H9 (cell line): ENCODE results near the gene FBP2. TPM values are rescaled to one million over a fixed set of nuclear protein-coding genes. Genes with fewer than 3 reads are reported as not detected.

Experiments
- DNase-seq: peaks from one replicate; pipeline ENCODE4 v3.0.0-alpha.2; 2017
- H2AFZ ChIP-seq: one replicate; pipeline ENCODE4 v1.6.1; 2013; ENCODE audit warnings: mild to moderate bottlenecking, low read length, control low read depth, moderate library complexity
- H2AK5ac ChIP-seq: 2 replicates; pipeline ENCODE4 v1.6.1; 2013; ENCODE audit warnings: low read length, control low read depth, mixed read lengths; ENCODE audit not compliant: insufficient read length
- H2BK120ac ChIP-seq: one replicate; pipeline ENCODE4 v1.6.1; 2013; ENCODE audit warnings: low read depth, mild to moderate bottlenecking, low read length, control low read depth, inconsistent platforms; ENCODE audit not compliant: poor library complexity, severe bottlenecking
- H2BK12ac ChIP-seq: 2 replicates; pipeline ENCODE4 v1.6.1; 2013; ENCODE audit warnings: low read length, control low read depth, mixed read lengths, low read depth; ENCODE audit not compliant: insufficient read length
- H2BK15ac ChIP-seq: 2 replicates; pipeline ENCODE4 v1.6.1; 2013; ENCODE audit warnings: low read depth, low read length, control low read depth
- H2BK20ac ChIP-seq: one replicate; pipeline ENCODE4 v1.6.1; 2013; ENCODE audit warnings: low read depth, mild to moderate bottlenecking, low read length, control low read depth, inconsistent platforms; ENCODE audit not compliant: poor library complexity, severe bottlenecking
- H2BK5ac ChIP-seq: 2 replicates; pipeline ENCODE4 v1.6.1; 2013; ENCODE audit warnings: low read length, control low read depth, mixed read lengths; ENCODE audit not compliant: insufficient read length
- H3K14ac ChIP-seq: 2 replicates; pipeline ENCODE4 v1.6.1; 2013; ENCODE audit warnings: low read length, control low read depth; ENCODE audit not compliant: insufficient read depth
- H3K18ac ChIP-seq: 2 replicates; pipeline ENCODE4 v1.6.1; 2013; ENCODE audit warnings: low read depth, mild to moderate bottlenecking, mixed read lengths, low read length, control low read depth; ENCODE audit not compliant: insufficient read length
- H3K23ac ChIP-seq: 2 replicates; pipeline ENCODE4 v1.6.1; 2013; ENCODE audit warnings: low read length, control low read depth, mixed read lengths, low read depth; ENCODE audit not compliant: insufficient read length
- H3K23me2 ChIP-seq: 2 replicates; pipeline ENCODE4 v1.6.1; 2013; ENCODE audit warnings: low read depth, mild to moderate bottlenecking, mixed read lengths, low read length, control low read depth; ENCODE audit not compliant: insufficient read length, poor library complexity, severe bottlenecking
- H3K27ac ChIP-seq: 2 replicates; pipeline ENCODE4 v1.5.1; 2013; ENCODE audit warnings: low read length, control low read depth, mixed read lengths, low read depth; ENCODE audit not compliant: insufficient read length
- H3K27me3 ChIP-seq: 2 replicates; pipeline ENCODE4 v1.6.1; 2013; ENCODE audit warnings: low read length, control low read depth, inconsistent platforms; ENCODE audit not compliant: insufficient read depth
- H3K4ac ChIP-seq: 2 replicates; pipeline ENCODE4 v1.6.1; 2013; ENCODE audit warnings: low read depth, mild to moderate bottlenecking, control low read depth, inconsistent platforms, low read length, moderate library complexity
- H3K4me1 ChIP-seq: 2 replicates; pipeline ENCODE4 v1.6.1; 2013; ENCODE audit warnings: low read length, control low read depth, inconsistent platforms; ENCODE audit not compliant: insufficient read depth
- H3K4me2 ChIP-seq: 2 replicates; pipeline ENCODE4 v1.6.1; 2013; ENCODE audit warnings: low read length, control low read depth, mixed read lengths; ENCODE audit not compliant: insufficient read length, insufficient read depth
- H3K56ac ChIP-seq: 2 replicates; pipeline ENCODE4 v1.6.1; 2013; ENCODE audit warnings: low read depth, mild to moderate bottlenecking, mixed read lengths, low read length, control low read depth; ENCODE audit not compliant: insufficient read length
- H3K79me1 ChIP-seq: 2 replicates; pipeline ENCODE4 v1.6.1; 2013; ENCODE audit warnings: low read depth, mild to moderate bottlenecking, moderate library complexity, low read length, control low read depth, inconsistent platforms; ENCODE audit not compliant: insufficient read depth, poor library complexity, severe bottlenecking
- H3K79me2 ChIP-seq: 2 replicates; pipeline ENCODE4 v1.6.1; 2013; ENCODE audit warnings: low read length, control low read depth, inconsistent platforms; ENCODE audit not compliant: insufficient read depth
- H3K9ac ChIP-seq: 2 replicates; pipeline ENCODE4 v1.6.1; 2013; ENCODE audit warnings: low read length, control low read depth, mixed read lengths; ENCODE audit not compliant: insufficient read length; ENCODE audit errors: extremely low read depth
- H3K9me3 ChIP-seq: one replicate; pipeline ENCODE4 v1.6.1; 2013; ENCODE audit warnings: low read depth, low read length, inconsistent platforms; ENCODE audit not compliant: control insufficient read depth
- H3T11ph ChIP-seq: one replicate; pipeline ENCODE4 v1.6.1; 2013; ENCODE audit warnings: mild to moderate bottlenecking, low read length, control low read depth, inconsistent platforms
- H4K20me1 ChIP-seq: one replicate; pipeline ENCODE4 v1.6.1; 2013; ENCODE audit not compliant: control insufficient read depth, insufficient read length, insufficient read depth
- H4K5ac ChIP-seq: 2 replicates; pipeline ENCODE4 v1.6.1; 2013; ENCODE audit warnings: low read depth, mild to moderate bottlenecking, mixed read lengths, low read length, control low read depth; ENCODE audit not compliant: insufficient read length
- H4K8ac ChIP-seq: replicated peaks from 2 replicates; pipeline ENCODE4 v1.6.1; 2013; ENCODE audit warnings: low read length, control low read depth, mixed read lengths, low read depth; ENCODE audit not compliant: insufficient read length
- H4K91ac ChIP-seq: 2 replicates; pipeline ENCODE4 v1.6.1; 2013; ENCODE audit warnings: low read depth, mild to moderate bottlenecking, moderate library complexity, mixed read lengths, low read length, control low read depth; ENCODE audit not compliant: insufficient read length
- H3K27ac Mint-ChIP-seq, 3 experiments: 2 replicates in 2 of 3; 3 replicates in 1 of 3; pipeline ENCODE4 v1.8.0; 2020 to 2021; ENCODE audit warnings: mixed read lengths in 3 of 3, mild to moderate bottlenecking in 1 of 3, moderate library complexity in 1 of 3
- H3K27me3 Mint-ChIP-seq: 2 replicates; pipeline ENCODE4 v1.8.0; 2021; ENCODE audit warnings: low read depth, mild to moderate bottlenecking, moderate library complexity, mixed read lengths
- H3K36me3 Mint-ChIP-seq, 3 experiments: 2 replicates in 2 of 3; 3 replicates in 1 of 3; pipeline ENCODE4 v1.8.0; 2020 to 2021; ENCODE audit warnings: low read depth in 3 of 3, mixed read lengths in 3 of 3; ENCODE audit not compliant: insufficient read depth in 1 of 3
- H3K4me1 Mint-ChIP-seq, 2 experiments: 2 replicates each; pipeline ENCODE4 v1.8.0; 2020; ENCODE audit warnings: mixed read lengths in 2 of 2
- H3K4me3 Mint-ChIP-seq, 2 experiments: 2 replicates in 1 of 2; 3 replicates in 1 of 2; pipeline ENCODE4 v1.8.0; 2020 to 2021; ENCODE audit warnings: mild to moderate bottlenecking in 2 of 2, mixed read lengths in 2 of 2, moderate library complexity in 1 of 2
- H3K9me3 Mint-ChIP-seq, 2 experiments: 2 replicates in 1 of 2; 3 replicates in 1 of 2; pipeline ENCODE4 v1.8.0; 2020; ENCODE audit warnings: mild to moderate bottlenecking in 2 of 2, mixed read lengths in 2 of 2, moderate library complexity in 1 of 2
- CTCF ChIP-seq: fragments of 200-600 bp; sonication (generic); conservative IDR thresholded peaks from 3 replicates; pipeline ENCODE4 v1.8.0; 2021; ENCODE audit warnings: antibody characterized with exemption, mild to moderate bottlenecking
- WGBS: extraction: QIAGEN DNeasy Blood & Tissue Kit; methylation state at CpG from one replicate; pipeline ENCODE4 v1.1.7; 2013; ENCODE audit warnings: missing lambda C conversion rate, low lambda C conversion rate, mixed read lengths; ENCODE audit not compliant: insufficient read length; ENCODE audit errors: extremely low coverage; 5-methylcytosine and 5-hydroxymethylcytosine counted together
- total RNA-seq: library from RNA; stranded (reverse); gene quantifications from 2 replicates; pipeline ENCODE4 v1.2.1, GENCODE V29; 2021

Gene FBP2
- total RNA-seq, 1 experiment from 2014 or later = not detected

GRCh38 chr9:94584555-94584954 is 9.1 kb downstream of the FBP2 start:
- H3K27ac Mint-ChIP-seq = no peak overlapping the region
- H3K27me3 Mint-ChIP-seq = peaks cover 12% of the 10 kb centered on the region
- Histone ChIP-seq H3K14ac (no peak overlapping the region), H3K9me3 (no peaks in the 10 kb centered on the region), H3K79me2 (no peaks in the 10 kb centered on the region), H2BK12ac (no peak overlapping the region), H3K56ac (no peak overlapping the region), H3K27ac (no peak overlapping the region), H2BK15ac (no peak overlapping the region), H2BK5ac (no peak overlapping the region), H2BK120ac (no peak overlapping the region), H4K5ac (no peak overlapping the region), H3K9ac (no peak overlapping the region), H3K4me2 (no peak overlapping the region), H4K20me1 (no peaks in the 10 kb centered on the region), H4K8ac (no peak overlapping the region), H2BK20ac (no peak overlapping the region), H2AK5ac (no peak overlapping the region), H3K18ac (no peak overlapping the region), H3K4ac (no peak overlapping the region), H3K27me3 (no peaks in the 10 kb centered on the region), H3K23ac (no peak overlapping the region), H3T11ph (no peak overlapping the region), H3K23me2 (no peaks in the 10 kb centered on the region), H4K91ac (no peak overlapping the region), H2AFZ (no peak overlapping the region), H3K4me1 (no peaks in the 10 kb centered on the region), H3K79me1 (no peaks in the 10 kb centered on the region)
- DNase-seq = no peak
- H3K36me3 Mint-ChIP-seq = no peaks in the 10 kb centered on the region
- no CpG with 5 or more reads among the region's 6 CpGs for WGBS
- H3K4me1 Mint-ChIP-seq = peaks cover 4 to 6% of the 10 kb centered on the region in 2 experiments; a peak in 2 of 4 replicates
- TF ChIP-seq CTCF = no peak
- H3K9me3 Mint-ChIP-seq = peaks cover 3 to 4% of the 10 kb centered on the region in 2 experiments; a peak in 3 of 5 replicates
- H3K4me3 Mint-ChIP-seq = no peak overlapping the region
